CD4-positive, alpha-beta T cell treated with Interleukin-10 for 1 hour (primary cell): ENCODE data around the gene SIPA1.

Source experiments
- DNase-seq: peaks from one replicate; pipeline ENCODE4 v3.0.0-alpha.2; 2020

Gene SIPA1

GRCh38 chr11:65607614-65608426 is 30.1 kb upstream of the SIPA1 start:
- DNase-seq = no peak

DNA sequence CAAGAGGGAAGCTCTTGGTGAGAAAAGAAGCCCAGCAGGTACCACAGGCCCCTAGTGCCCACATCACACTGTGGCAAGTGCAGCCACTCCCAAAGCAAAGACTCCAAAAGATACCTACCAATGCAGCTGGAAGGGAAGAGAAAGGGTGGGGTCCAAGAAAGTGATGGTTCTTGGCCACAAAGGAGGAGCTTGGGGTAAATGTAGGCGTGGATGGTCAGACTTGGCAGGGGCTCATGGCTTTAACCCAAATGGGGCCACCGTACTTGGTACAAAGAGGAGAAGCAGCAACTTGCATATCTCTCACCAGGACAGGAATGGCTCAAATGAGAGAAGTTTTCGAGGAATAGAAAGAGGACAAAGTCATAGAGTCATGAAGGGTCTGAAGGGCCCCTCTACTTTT is 28.7 kb upstream of the SIPA1 start:
- DNase-seq = no peak

GRCh38 chr11:65609665-65610064 is 28.2 kb upstream of the SIPA1 start:
- no peak for DNase-seq

DNA sequence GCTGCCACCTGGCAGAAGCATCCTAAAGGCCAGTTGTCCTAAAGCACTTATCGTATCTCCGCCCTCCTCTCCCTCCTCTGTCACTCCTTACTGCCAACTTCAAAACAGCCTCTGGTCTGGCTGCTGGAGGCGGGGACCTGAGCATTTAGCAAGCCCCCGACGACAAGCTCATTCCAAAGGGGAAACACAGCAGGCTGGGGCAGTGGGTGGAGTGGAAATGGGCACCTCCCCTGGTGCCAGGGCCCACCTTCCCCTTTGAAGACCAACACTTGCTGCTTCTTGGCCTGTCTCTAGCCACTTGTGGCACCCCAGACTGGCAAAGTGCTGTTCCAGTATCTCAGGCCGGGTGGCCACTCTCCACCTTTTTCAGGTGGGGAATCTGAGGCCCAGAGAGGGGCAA is 27.5 kb upstream of the SIPA1 start:
- no peak for DNase-seq

DNA sequence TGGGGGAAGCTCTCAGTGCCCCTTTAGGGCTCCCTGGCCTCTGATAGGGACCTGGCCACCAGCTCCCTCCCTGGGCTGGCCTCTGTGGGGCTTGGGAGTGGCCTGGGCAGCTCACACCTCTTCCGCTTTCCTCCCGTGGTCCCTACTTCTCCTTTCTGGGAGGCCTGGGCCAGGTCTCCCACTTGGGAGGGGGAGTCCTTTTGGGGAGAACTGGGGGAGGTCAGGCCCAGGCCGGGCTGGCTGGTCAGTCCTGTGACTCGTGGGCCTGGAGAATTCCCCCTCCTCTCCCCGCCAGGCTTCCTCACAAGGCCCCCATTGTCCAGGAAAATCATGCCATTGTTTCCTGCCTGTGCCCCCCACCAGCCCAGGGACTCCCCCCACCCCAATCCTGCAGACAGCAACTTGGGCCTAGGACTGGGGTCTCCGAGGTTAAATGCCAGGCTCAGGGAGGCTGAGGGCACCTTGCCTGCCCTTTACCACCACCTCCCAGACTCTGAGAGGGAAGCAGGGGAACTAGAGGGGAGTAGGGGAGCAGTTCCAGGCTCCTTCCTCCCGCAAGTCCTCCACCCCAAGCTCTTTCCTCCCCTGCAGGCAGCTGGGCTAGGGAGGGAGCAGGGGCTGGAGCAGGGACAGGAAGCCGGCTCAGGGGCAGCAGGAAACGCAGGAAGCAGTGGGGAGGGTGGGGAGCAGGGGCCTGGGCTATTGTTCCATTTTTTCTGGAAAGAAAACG is 26.7 kb upstream of the SIPA1 start:
- DNase-seq = peak; percentile 19

DNA sequence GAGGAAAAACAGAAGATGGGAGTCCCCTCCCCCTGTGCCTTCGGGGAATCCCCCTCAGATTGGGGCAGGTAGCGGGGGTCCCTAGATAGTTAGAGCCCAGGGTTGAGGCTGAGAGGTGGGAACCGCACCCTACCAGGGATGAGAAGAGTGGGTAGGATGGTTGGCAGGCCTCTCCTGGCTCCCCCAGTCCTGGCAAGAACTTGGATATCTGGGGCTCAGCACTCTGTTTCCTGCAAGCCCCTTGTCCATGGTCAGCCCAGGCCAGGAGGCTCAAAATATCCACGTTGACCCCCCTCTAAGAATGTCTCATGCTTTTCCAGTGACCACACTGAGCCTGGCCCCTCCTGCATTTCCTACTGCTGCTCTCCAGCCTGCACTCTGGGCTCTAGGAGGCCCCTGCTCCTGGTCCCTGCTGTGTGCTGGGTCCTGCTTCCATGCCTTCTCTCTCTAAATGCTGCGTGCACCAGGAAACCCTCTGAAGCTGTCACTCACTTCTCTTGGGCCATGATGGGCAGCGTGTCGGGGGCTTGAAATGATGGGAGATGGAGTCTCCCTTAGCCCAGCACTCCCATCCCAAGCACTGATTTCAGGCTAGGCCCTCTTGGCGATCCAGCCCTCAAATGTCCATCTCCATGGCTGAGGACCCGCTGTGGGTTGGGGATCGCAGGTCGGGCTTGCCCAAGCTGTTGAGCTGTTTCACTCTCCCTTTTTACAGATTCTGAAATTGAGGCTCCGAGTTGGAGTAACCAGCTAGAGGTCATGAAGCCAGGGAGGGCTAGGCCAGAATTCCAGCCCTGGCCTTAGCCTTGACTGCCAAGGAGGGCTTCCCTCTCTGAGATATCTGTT is 25.9 kb upstream of the SIPA1 start:
- DNase-seq = no peak

- no peak for DNase-seq
Measured at GRCh38 chr11:65612691-65613090, 25.2 kb upstream of the SIPA1 start.

GRCh38 chr11:65613091-65613928 is 24.6 kb upstream of the SIPA1 start:
- DNase-seq = peak; percentile 18

- DNase-seq = peak; percentile 100
Measured at GRCh38 chr11:65615229-65615949, 22.5 kb upstream of the SIPA1 start, which contains the start of gene PCNX3. PCNX3 (plus strand) TSS chr11:65615776; CDS start chr11:65616312, 536 bp downstream.

- no peak for DNase-seq
Measured at GRCh38 chr11:65615950-65616574, 21.8 kb upstream of the SIPA1 start.

DNA sequence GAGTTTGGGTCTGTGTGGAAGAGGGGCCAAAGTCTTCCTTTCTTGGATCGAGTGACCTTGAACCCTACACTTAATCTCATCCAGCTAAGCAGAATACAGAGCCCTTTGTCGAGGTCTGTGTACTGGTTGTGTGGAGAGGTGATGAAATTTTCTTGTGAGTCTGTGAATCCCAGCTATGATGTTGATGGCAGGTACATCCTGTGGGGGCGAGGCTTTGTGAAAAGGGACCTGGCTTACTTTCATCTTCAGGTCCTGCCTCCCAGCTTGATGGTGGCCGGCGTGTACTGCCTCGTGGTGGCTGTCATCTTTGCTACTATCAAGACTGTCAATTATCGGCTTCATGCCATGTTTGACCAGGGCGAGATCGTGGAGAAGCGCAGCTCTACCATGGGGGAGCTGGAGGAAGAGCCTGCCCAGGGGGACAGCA is 21.3 kb upstream of the SIPA1 start:
- DNase-seq = peak; percentile 26

GRCh38 chr11:65617136-65617850 is 20.6 kb upstream of the SIPA1 start:
- DNase-seq = no peak

- no peak for DNase-seq
Measured at GRCh38 chr11:65617990-65618751, 19.7 kb upstream of the SIPA1 start.

DNA sequence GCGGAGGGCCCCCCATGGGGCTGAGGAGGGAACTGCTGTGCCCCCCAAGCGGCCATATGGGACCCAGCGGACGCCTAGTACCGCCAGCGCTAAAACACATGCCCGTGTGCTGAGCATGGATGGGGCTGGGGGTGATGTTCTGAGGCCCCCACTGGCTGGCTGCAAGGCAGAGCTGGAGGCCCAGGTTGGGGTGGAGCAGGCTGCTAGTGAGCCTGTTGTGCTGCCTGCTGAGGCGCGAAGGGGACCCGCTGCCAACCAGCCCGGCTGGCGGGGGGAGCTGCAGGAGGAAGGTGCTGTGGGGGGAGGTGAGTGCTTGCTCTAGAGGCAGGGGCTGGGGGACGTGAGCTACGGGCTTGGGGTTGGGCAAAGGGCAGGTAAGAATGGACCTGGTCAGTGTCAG is 19.1 kb upstream of the SIPA1 start:
- no peak for DNase-seq

GRCh38 chr11:65619281-65619928 is 18.5 kb upstream of the SIPA1 start:
- no peak for DNase-seq

GRCh38 chr11:65620666-65621065 is 17.2 kb upstream of the SIPA1 start:
- no peak for DNase-seq

GRCh38 chr11:65621460-65621859 is 16.4 kb upstream of the SIPA1 start:
- DNase-seq = no peak

- DNase-seq = no peak
Measured at GRCh38 chr11:65622011-65622410, 15.9 kb upstream of the SIPA1 start.

DNA sequence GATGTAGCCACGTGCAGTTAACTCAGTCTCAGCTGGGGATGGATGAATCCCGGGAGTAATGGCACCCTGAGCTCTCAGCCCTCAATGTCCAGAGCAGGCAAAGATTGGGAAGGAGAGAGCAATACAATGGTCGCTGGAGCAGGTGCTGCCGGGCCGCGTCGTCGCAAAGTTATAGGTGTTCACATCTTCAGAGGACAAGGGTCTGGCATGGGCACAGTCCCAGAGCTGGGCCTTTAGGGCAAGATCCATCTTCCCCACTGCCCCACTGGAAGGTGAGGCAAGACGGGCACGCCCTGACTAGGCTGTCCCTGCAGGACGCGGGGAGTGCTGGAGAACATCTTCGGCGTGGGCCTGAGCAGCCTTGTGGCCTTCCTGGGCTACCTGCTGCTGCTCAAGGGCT is 14.7 kb upstream of the SIPA1 start:
- no peak for DNase-seq
